ENCODE data around the gene FATE1.

GRCh38 chrX:151676196-151676595 lies 39.6 kb upstream of the FATE1 start:
- TF ChIP-seq CTCF (conservative IDR thresholded peaks at IDR 0.05; ENCODE audit: low read depth, low read length) (no peak), EZH2 (IDR thresholded peaks at IDR 0.05; ENCODE audit: low read length, unreplicated experiment) (no peak), EZH2phosphoT487 (IDR thresholded peaks at IDR 0.05; ENCODE audit: borderline replicate concordance, low read length) (no peak)

Data from PC-3 (cell line).